SK-N-MC (cell line): ENCODE data around the gene LGALS7B.

Experiments used
- EZH2 ChIP-seq: fragments of 200-600 bp; sonication (generic); IDR thresholded peaks from one replicate; pipeline ENCODE4 v1.6.1; 2017; ENCODE audit warnings: antibody characterized with exemption
- FOXP2 ChIP-seq: optimal IDR thresholded peaks from 2 replicates; pipeline ENCODE3; 2011; ENCODE audit warnings: mild to moderate bottlenecking, moderate library complexity; ENCODE audit not compliant: insufficient read depth; ENCODE audit errors: extremely low read length, control extremely low read depth

GRCh38 chr19:38837656-38838121, 48.7 kb downstream of the LGALS7B start:
- TF ChIP-seq EZH2, result no peak
- TF ChIP-seq FOXP2, result no peak
